ENCODE data around the gene ITPR2.
"Not testable (repeated sequence)": the region's sequence is repeated elsewhere in the genome, so short reads cannot be mapped to it uniquely, and the experiment has no call there.

The ITPR2 gene

GRCh38 chr12:26445909-26446308 lies 387.1 kb downstream of the ITPR2 start:
- no peak for DNase-seq (ENCODE audit: low read depth)

- no peak for DNase-seq (ENCODE audit: low read depth)
Measured at GRCh38 chr12:26443309-26443708, 389.7 kb downstream of the ITPR2 start.

GRCh38 chr12:26441434-26441833 lies 391.6 kb downstream of the ITPR2 start:
- DNase-seq (ENCODE audit: low read depth): no peak

- DNase-seq (ENCODE audit: low read depth): no peak
Measured at GRCh38 chr12:26435069-26435404, 398.0 kb downstream of the ITPR2 start.

- DNase-seq (ENCODE audit: low read depth): no peak
Measured at GRCh38 chr12:26434299-26435068, 398.5 kb downstream of the ITPR2 start.

- not testable (repeated sequence) for DNase-seq (ENCODE audit: low read depth)
Measured at GRCh38 chr12:26433701-26434100, 399.3 kb downstream of the ITPR2 start.

GRCh38 chr12:26431211-26431610 lies 401.8 kb downstream of the ITPR2 start:
- no peak for DNase-seq (ENCODE audit: low read depth)

GRCh38 chr12:26430596-26430995 lies 402.4 kb downstream of the ITPR2 start:
- not testable (repeated sequence) for DNase-seq (ENCODE audit: low read depth)

- DNase-seq (ENCODE audit: low read depth): no peak
Measured at GRCh38 chr12:26429070-26429691, 403.8 kb downstream of the ITPR2 start.

GRCh38 chr12:26428420-26428819 lies 404.6 kb downstream of the ITPR2 start:
- DNase-seq (ENCODE audit: low read depth): no peak

GRCh38 chr12:26426652-26427051 lies 406.3 kb downstream of the ITPR2 start:
- no peak for DNase-seq (ENCODE audit: low read depth)

- no peak for DNase-seq (ENCODE audit: low read depth)
Measured at GRCh38 chr12:26425587-26426260, 407.3 kb downstream of the ITPR2 start.

GRCh38 chr12:26422839-26423398 lies 410.1 kb downstream of the ITPR2 start:
- DNase-seq (ENCODE audit: low read depth): no peak

- no peak for DNase-seq (ENCODE audit: low read depth)
Measured at GRCh38 chr12:26416550-26416949, 416.4 kb downstream of the ITPR2 start.

GRCh38 chr12:26410689-26411088 lies 422.3 kb downstream of the ITPR2 start:
- no peak for DNase-seq (ENCODE audit: low read depth)

- no peak for DNase-seq (ENCODE audit: low read depth)
Measured at GRCh38 chr12:26406813-26407212, 426.2 kb downstream of the ITPR2 start.

- no peak for DNase-seq (ENCODE audit: low read depth)
Measured at GRCh38 chr12:26406391-26406790, 426.6 kb downstream of the ITPR2 start.

GRCh38 chr12:26403601-26404000 lies 429.4 kb downstream of the ITPR2 start:
- DNase-seq (ENCODE audit: low read depth): no peak

GRCh38 chr12:26402648-26403047 lies 430.3 kb downstream of the ITPR2 start:
- DNase-seq (ENCODE audit: low read depth): no peak

GRCh38 chr12:26401874-26402273 lies 431.1 kb downstream of the ITPR2 start:
- DNase-seq (ENCODE audit: low read depth): no peak

- DNase-seq (ENCODE audit: low read depth): no peak
Measured at GRCh38 chr12:26400627-26401026, 432.4 kb downstream of the ITPR2 start.

GRCh38 chr12:26399381-26399780 lies 433.6 kb downstream of the ITPR2 start:
- DNase-seq (ENCODE audit: low read depth): no peak

GRCh38 chr12:26396402-26396801 lies 436.6 kb downstream of the ITPR2 start:
- no peak for DNase-seq (ENCODE audit: low read depth)

Measured in activated T-cell treated with anti-CD3 and anti-CD28 coated beads for 1 hour (primary cell).